Adipose tissue (tissue), 3 donors: ENCODE results near the gene LCE2D. TPM values are rescaled to one million over a fixed set of nuclear protein-coding genes. Genes with fewer than 3 reads are reported as not detected.
"Not testable (repeated sequence)": the region's sequence is repeated elsewhere in the genome, so short reads cannot be mapped to it uniquely, and the experiment has no call there.

Experiments used
- H3K27ac ChIP-seq: one replicate; pipeline ENCODE4 v1.5.1; 2013; ENCODE audit warnings: low read depth, low read length
- WGBS, 3 donors: extraction: QIAGEN DNeasy Blood & Tissue Kit; methylation state at CpG; one replicate each; pipeline ENCODE4 v1.1.7; 2013; 5-methylcytosine and 5-hydroxymethylcytosine counted together
- polyA plus RNA-seq, 3 donors: library from polyadenylated mRNA; stranded (reverse); fragments of 200-250 nt; gene quantifications; one replicate each; pipeline ENCODE4 v1.2.3, GENCODE V29; 2013
- donor health status: healthy with polysubstance abuse.
- donor health status: Bipolar disorder and iron deficiency.
- donor health status: healthy.

LCE2D gene
- not detected for polyA plus RNA-seq

GRCh38 chr1:152663098-152663497, at the start of gene LCE2D:
Gene LCE2D, plus strand, starts transcription at chr1:152663380. Its CDS starts 726 bp downstream, at chr1:152664106.
- H3K27ac ChIP-seq, result no peak within 1 kb of the TSS
- WGBS, 3 donors, result 50 to 82% (median 65%) methylated on average over 3 of the region's 3 CpGs

GRCh38 chr1:152613511-152613910, 49.7 kb upstream of the LCE2D start, which contains the start of gene LCE3B:
Gene LCE3B, plus strand, starts transcription at chr1:152613811. Its CDS starts 0 bp downstream, at chr1:152613811.
- no peak within 1 kb of the TSS for H3K27ac ChIP-seq
- 55 to 91% methylated on average over 1 of the region's 1 CpG; no CpG with 5 or more reads in 1 of the 3 donors for WGBS, 3 donors

GRCh38 chr1:152621993-152622392, 41.2 kb upstream of the LCE2D start:
- 44 to 74% (median 64%) methylated on average over 3 of the region's 3 CpGs for WGBS, 3 donors
- no peak overlapping the region for H3K27ac ChIP-seq

GRCh38 chr1:152622803-152623202, 40.4 kb upstream of the LCE2D start, which contains the start of gene LCE3A:
Gene LCE3A, minus strand, starts transcription at chr1:152623103. Its CDS starts 0 bp downstream, at chr1:152623103.
- 37 to 55% (median 39%) methylated on average over 10 of the region's 10 CpGs for WGBS, 3 donors

GRCh38 chr1:152623203-152623844, 39.9 kb upstream of the LCE2D start:
- H3K27ac ChIP-seq, result no peak overlapping the region
- 11 to 22% (median 21%) methylated on average over 25 to 29 of the region's 29 CpGs for WGBS, 3 donors

More at GRCh38 chr1:152622803-152623202, 40.4 kb upstream of the LCE2D start, which contains the start of gene LCE3A:
- H3K27ac ChIP-seq, result no peak within 1 kb of the TSS

- no peak overlapping the region for H3K27ac ChIP-seq
- 65 to 81% (median 77%) methylated on average over 1 of the region's 1 CpG for WGBS, 3 donors
Measured at GRCh38 chr1:152626744-152627143, 36.4 kb upstream of the LCE2D start.

- 87 to 92% (median 90%) methylated on average over 3 of the region's 3 CpGs for WGBS, 3 donors
Measured at GRCh38 chr1:152630596-152630995, 32.6 kb upstream of the LCE2D start.

GRCh38 chr1:152640351-152640750, 22.8 kb upstream of the LCE2D start:
- no peak overlapping the region for H3K27ac ChIP-seq
- 55 to 83% (median 76%) methylated on average over 1 of the region's 1 CpG for WGBS, 3 donors

More at GRCh38 chr1:152630596-152630995, 32.6 kb upstream of the LCE2D start:
- no peak overlapping the region for H3K27ac ChIP-seq

- no peak overlapping the region for H3K27ac ChIP-seq
- 53 to 57% (median 56%) methylated on average over 3 of the region's 3 CpGs for WGBS, 3 donors
Measured at GRCh38 chr1:152643945-152644344, 19.2 kb upstream of the LCE2D start.

- no peak overlapping the region for H3K27ac ChIP-seq
- WGBS, 3 donors, result 32 to 54% (median 49%) methylated on average over 3 of the region's 3 CpGs
Measured at GRCh38 chr1:152645146-152645545, 18.0 kb upstream of the LCE2D start.

- no peak overlapping the region for H3K27ac ChIP-seq
Measured at GRCh38 chr1:152646656-152647055, 16.5 kb upstream of the LCE2D start.

GRCh38 chr1:152654110-152654509, 9.1 kb upstream of the LCE2D start:
- H3K27ac ChIP-seq, result no peak overlapping the region
- 28 to 32% (median 32%) methylated on average over 10 of the region's 10 CpGs for WGBS, 3 donors

GRCh38 chr1:152656459-152656858, 6.7 kb upstream of the LCE2D start:
- 57 to 79% (median 75%) methylated on average over 2 of the region's 2 CpGs for WGBS, 3 donors
- H3K27ac ChIP-seq, result no peak overlapping the region

- no peak overlapping the region for H3K27ac ChIP-seq
- 79 to 84% (median 81%) methylated on average over 4 of the region's 4 CpGs for WGBS, 3 donors
Measured at GRCh38 chr1:152657677-152658076, 5.5 kb upstream of the LCE2D start.

- WGBS, 3 donors, result 88 to 91% (median 90%) methylated on average over 3 of the region's 3 CpGs
- no peak overlapping the region for H3K27ac ChIP-seq
Measured at GRCh38 chr1:152658649-152659048, 4.5 kb upstream of the LCE2D start.

GRCh38 chr1:152666171-152666570, 3.0 kb downstream of the LCE2D start:
- not testable (repeated sequence) for H3K27ac ChIP-seq
- 88 to 97% (median 94%) methylated on average over 1 of the region's 1 CpG for WGBS, 3 donors

- H3K27ac ChIP-seq, result no peak overlapping the region
- WGBS, 3 donors, result 79 to 89% (median 86%) methylated on average over 5 of the region's 5 CpGs
Measured at GRCh38 chr1:152667648-152668047, 4.5 kb downstream of the LCE2D start.

GRCh38 chr1:152673016-152673415, 9.8 kb downstream of the LCE2D start:
- 37 to 52% (median 49%) methylated on average over 2 of the region's 2 CpGs for WGBS, 3 donors
- no peak overlapping the region for H3K27ac ChIP-seq

GRCh38 chr1:152674983-152675382, 11.8 kb downstream of the LCE2D start, which contains the start of gene LCE2C:
Gene LCE2C, plus strand, starts transcription at chr1:152675279. Its CDS starts 737 bp downstream, at chr1:152676016.
- H3K27ac ChIP-seq, result not testable (repeated sequence)
- 74 to 85% (median 77%) methylated on average over 2 to 3 of the region's 3 CpGs for WGBS, 3 donors

GRCh38 chr1:152679459-152679858, 16.3 kb downstream of the LCE2D start:
- 39 to 78% (median 59%) methylated on average over 6 of the region's 6 CpGs for WGBS, 3 donors
- H3K27ac ChIP-seq, result no peak overlapping the region
